Adrenal gland (tissue), 5 donors: Measurements from ENCODE around the gene SCG5.
"Not testable (repeated sequence)": the region's sequence is repeated elsewhere in the genome, so short reads cannot be mapped to it uniquely, and the experiment has no call there.

ENCODE experiments used
- POLR2A ChIP-seq, 2 donors: fragments of 450-650 bp; IDR thresholded peaks; one replicate each; pipeline ENCODE4 v1.6.1; 2017; ENCODE audit warnings: antibody characterized with exemption in 2 of 2, mild to moderate bottlenecking in 2 of 2, moderate library complexity in 1 of 2
- TF ChIP-seq, protein P1 (sequence below), 6 experiments: fragments of 450-650 bp in 4 of 6; fragments of 200-600 bp in 2 of 6; sonication (generic) in 1 of 6; IDR thresholded peaks; 1 replicate in 5 of 6; 2 replicates in 1 of 6; pipeline versions ENCODE4 v1.5.1 to v1.8.0; 2016 to 2021; ENCODE audit warnings: antibody characterized with exemption in 6 of 6, mild to moderate bottlenecking in 2 of 6, moderate library complexity in 1 of 6
- donor health status: DM: no; HTN: no; CAD: no.

DNA sequence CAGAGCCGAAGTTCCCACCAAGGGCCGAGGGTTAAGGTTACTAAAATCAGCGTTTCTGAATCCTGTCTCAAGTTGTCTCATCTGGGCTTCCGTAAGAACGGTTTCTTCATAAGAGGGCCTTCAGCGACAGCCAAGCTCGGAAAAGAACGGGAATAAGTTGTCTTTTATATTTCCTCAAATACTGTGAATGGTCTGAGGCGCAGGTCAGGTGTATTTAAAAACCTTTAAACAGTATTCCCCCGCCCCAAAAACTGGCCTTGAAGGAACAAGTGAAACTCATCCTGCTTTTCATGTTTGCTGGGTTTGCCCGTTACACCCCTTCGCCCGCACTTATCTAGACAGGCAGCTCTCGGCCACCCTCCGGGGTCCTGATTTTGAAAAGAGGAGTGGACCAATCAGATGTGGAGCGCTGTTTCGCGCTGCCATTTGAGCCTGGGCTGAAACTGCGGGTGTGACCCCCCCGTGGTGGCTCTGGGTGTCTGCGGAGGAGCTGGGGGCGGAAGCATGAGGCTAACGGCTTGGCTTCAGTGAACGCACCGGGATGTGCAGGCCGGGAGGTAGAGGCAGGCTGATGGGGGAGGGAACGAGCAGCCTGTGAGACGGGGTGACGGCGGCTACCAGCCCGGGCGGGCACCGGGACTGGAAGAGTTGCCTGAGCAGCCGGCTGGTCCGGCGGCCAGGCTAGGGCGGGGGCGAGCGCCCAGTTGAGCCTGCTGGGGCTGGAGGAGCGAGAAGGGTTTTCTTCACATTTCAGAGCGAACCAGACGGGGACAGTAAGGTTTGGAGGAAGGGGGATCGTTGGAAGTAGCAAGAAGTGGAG, 26.2 kb upstream of the SCG5 start, which contains the start of gene ARHGAP11A:
- TF ChIP-seq, protein P1, sequence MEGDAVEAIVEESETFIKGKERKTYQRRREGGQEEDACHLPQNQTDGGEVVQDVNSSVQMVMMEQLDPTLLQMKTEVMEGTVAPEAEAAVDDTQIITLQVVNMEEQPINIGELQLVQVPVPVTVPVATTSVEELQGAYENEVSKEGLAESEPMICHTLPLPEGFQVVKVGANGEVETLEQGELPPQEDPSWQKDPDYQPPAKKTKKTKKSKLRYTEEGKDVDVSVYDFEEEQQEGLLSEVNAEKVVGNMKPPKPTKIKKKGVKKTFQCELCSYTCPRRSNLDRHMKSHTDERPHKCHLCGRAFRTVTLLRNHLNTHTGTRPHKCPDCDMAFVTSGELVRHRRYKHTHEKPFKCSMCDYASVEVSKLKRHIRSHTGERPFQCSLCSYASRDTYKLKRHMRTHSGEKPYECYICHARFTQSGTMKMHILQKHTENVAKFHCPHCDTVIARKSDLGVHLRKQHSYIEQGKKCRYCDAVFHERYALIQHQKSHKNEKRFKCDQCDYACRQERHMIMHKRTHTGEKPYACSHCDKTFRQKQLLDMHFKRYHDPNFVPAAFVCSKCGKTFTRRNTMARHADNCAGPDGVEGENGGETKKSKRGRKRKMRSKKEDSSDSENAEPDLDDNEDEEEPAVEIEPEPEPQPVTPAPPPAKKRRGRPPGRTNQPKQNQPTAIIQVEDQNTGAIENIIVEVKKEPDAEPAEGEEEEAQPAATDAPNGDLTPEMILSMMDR (IDR thresholded peaks at IDR 0.05) = not testable (repeated sequence)
- TF ChIP-seq POLR2A (IDR thresholded peaks at IDR 0.05) = peak in 1 of 2 donors; percentile 34
